ENCODE data around the gene ERBB4.
A peak's percentile ranks its signal among the peaks of the same experiment; 100 is the strongest.

ERBB4 gene

DNA sequence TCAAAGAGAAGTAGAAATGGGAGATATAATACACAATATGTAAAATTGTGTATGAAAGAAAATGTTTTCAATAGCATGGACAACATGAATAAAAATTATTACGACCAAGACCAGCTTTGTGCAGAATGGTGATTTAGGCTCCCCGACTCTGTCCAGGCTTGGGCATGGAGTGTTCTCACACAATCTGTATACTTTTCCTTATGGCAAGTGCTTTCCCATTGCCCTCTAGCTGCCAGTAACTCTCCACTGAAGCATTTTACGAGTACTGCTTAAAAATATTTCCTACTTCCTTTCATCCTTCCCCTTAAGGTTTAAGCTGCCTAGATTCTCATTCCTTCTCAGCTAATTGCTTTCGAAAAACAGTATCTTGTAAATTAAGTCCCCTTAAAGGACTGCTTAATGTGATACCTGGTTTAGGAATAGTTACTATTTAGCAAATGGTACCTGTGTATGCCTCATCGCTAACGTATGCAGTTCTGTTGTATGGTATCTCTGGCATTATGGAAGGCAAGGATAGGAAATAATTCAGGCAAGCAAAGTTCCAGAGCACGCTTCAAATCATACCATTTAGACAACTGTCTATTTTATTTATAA, 714.6 kb downstream of the ERBB4 start:
- DNase-seq (ENCODE audit: low spot score), result no peak

DNA sequence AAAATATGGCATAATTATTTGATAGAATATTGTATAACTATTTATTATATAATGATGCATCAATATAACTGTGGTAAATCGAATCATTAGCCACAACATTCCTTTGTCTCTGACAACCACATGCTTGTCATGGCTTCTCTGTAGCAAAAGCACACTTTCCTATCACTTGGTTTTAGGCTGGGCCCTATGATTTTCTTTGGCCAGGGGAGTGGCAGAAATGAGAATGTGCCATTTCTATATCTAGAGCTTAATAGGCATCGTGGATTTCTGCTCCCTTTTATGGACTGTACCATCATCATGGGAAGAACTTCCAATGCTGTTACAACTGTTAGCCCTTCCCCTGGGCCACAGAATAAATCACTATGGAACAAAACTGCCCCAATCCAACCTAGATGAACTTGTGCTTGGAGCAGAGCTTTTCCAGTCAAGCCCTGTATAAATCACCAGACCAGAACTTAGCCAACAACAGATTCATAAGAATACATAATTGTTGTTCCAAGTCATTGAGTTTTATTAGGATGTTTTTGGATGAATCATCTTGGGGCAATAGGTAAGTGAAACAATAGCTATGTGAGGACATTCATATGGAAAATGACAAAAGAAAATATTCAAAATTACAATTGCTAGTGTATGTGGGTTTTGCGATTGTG, 715.8 kb downstream of the ERBB4 start:
- DNase-seq (ENCODE audit: low spot score), result no peak

DNA sequence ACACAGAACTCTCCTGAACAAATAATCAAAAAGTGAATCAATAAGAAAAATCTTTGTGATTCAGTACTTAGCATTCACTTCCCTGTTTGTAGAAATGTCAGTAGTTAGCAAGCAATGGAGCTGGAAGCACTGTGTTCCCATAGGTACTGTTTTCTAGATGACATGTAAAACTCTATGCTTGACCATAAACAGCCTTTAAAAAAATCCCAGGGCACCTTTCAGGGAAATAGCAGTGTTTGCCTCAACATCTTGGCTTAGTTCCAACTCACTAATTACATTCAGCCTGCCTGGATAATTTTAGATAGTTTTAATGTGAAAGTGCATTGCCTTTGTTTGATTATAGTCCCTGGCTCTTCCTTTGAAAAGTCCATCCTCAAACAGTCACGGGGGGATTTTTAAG, 721.8 kb downstream of the ERBB4 start:
- no peak for DNase-seq (ENCODE audit: low spot score)

DNA sequence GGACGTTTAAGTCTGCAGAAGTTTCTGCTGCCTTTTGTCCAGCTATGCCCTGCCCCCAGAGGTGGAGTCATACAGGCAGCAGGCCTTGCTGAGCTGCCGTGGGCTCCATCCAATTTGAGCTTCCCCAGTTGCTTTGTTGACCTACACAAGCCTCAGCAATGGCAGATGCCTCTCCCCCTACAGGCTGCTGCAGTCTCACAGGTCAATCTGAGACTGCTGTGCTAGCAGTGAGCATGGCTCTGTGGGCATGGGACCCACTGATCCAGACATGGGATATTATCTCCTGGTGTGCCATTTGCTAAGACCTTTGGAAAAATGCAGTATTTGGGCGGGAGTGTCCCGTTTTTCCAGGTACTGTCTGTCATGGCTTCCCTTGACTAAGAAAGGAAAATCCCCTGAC, 726.0 kb downstream of the ERBB4 start:
- DNase-seq (ENCODE audit: low spot score), result no peak

DNA sequence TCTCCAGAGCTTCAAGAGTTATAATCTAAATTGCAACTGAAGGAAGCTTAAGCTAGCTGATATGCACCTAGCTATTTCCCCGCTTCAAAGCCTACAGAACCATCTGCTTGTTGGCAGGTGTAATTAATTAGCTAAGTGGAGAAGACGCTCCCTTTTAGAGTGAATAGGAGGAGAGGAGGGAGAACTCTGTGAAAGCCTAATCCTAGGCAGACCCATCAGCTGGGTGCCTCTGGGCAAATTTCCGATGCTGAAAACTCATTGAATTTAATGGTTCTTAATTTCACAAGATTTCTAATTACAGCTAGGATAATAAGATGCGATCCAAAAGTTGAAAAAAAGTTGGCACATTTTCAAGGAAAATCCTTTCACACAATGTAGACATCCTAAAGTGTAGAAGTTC, 735.9 kb downstream of the ERBB4 start:
- no peak for DNase-seq (ENCODE audit: low spot score)

DNA sequence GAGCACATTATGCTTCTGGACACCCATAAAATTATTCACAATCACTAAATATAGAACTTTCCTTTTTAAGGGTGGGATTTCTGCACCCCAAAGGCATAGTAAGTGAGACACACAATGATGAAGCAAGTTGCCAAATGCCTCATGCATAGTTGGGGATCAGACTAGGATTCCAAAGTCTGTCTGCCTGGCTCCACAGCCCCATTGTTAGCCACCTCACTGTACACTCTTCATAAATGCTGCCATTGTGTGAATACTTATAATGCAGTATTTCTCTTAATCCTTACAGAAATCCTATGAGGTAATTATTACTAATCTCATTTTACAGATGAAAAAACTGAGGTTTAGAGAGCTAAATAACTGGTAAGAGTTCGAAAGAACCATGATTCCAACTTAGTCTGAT, 738.6 kb downstream of the ERBB4 start:
- DNase-seq (ENCODE audit: low spot score), result no peak

DNA sequence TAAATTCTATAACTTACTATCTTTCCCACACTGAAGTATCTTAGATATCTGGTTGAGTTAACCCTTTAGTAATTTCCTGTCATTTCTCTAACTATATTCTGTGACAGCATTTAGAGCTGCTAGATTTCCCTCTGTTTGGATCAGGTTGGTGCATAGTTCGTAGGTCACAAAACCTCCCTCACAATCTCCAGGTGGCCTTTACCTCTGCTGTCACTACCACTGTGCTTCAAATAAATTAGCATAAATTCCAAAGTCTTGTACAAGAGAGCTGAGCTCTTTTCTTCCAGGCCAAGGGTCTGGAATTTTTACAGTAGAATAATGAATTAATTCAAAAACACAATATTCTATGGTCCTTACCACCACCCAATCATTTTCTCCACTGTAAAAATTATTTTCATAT, 739.7 kb downstream of the ERBB4 start:
- no peak for DNase-seq (ENCODE audit: low spot score)

DNA sequence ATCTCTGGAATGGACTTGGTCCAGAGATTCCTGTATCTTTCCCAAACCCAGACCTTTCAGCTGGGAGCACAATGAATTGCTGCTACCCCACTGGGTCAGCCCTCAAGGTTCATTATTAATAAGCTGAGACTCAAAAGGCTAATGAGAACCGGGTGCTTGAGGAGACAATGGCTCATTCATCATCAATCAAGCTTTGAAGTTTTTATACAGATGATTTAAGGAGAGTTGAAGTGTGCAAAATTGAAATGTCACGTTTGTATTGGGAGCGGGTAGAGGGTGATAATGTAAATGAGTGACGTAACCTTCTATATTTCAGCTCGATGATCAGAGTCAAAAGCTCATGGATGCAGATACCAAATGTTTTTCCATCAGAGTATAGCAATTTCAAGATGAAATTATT, 744.9 kb downstream of the ERBB4 start:
- DNase-seq (ENCODE audit: low spot score), result no peak

DNA sequence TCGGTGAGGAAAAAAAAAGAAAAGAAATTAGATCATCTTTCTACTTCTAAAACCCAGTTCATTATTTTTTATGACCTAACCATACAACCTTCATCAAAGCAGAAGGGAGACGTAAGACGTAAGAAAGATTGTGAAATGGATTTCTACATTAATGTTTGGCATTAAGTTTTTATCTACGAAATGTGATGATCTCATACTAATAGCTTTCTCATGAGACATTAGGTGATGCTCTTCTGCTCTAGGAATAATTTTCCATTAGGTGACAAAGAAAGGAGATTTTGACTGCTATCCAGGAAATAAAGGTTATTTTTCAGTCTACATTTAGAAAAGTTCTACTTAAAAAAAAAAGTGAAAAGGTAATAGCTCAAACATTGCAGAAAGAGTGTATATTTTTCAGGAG, 748.6 kb downstream of the ERBB4 start:
- no peak for DNase-seq (ENCODE audit: low spot score)

DNA sequence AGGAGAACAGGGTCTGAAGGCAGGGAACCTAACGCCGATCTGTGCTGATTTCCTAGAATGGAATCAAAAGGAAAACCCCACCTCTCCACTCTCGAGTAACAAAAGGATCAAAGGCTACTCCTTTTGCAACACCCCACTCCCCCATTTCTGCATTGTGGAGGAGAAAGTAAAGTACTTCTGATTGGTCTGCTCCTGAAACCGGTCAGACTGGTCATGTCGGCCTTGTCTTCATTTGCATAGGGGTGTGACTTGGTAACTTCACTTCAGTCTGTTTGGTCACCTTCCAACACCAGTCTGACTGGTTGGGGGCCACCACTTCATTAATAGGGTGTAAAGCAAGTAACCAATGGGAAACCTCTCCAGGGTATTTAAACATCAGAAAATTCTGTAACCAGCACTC, 771.9 kb downstream of the ERBB4 start:
- DNase-seq (ENCODE audit: low spot score), result no peak

DNA sequence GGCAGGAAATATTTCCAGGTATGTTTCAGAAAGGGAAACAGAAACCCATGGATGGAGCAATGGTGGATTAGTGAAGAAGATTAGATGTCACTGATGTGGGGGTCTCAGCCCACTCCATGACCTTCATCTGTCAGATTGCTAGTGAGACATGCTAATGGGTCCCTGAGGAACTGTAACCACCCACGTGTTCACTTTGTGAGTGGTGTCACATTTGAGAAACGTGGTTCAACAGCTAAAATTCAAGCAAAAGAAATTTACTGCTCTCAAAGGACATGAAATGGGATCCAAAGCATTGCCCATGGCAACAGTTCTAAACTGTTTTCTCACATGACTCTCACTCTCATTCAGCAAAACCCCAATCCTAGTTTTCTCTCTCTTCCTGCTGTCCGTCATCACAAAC, 776.1 kb downstream of the ERBB4 start:
- DNase-seq (ENCODE audit: low spot score), result no peak

DNA sequence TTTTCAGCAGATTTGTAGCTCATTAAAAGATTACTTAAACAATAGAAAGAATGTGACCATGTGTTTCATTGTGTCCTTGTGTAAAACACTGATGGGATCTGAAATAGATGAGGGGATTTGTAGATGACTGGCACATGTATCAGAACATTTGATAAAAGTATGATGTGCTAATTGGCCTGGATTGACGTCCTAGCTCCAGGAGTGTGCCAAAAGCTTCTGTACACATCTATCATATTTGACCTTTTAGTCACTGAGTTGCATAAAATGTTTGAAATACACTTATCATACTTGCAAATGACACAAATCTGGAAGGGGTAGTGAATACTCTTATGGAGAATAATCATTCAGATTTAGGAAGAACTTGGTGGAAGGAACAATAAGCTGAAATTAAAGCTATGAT, 778.5 kb downstream of the ERBB4 start:
- DNase-seq (ENCODE audit: low spot score), result no peak

DNA sequence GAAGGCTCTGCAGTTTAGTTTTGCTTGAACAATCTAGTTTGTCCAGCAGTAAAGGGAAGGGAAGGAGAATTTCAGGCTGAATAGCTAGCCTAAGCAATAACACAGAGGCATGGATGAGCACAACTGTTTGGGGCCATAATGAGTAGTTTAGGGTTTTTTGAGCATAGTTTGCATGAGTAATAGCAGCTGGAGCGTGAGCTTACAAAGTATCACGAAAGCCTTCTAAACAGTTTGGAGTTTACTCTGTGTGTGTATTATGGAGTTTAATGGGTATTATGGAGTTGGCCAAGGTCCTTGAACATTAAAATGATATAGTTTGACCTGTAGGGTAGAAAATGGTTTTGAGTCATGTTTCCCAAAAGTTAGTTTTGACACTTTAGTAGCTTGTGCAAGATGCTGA, 782.3 kb downstream of the ERBB4 start:
- DNase-seq (ENCODE audit: low spot score), result no peak

DNA sequence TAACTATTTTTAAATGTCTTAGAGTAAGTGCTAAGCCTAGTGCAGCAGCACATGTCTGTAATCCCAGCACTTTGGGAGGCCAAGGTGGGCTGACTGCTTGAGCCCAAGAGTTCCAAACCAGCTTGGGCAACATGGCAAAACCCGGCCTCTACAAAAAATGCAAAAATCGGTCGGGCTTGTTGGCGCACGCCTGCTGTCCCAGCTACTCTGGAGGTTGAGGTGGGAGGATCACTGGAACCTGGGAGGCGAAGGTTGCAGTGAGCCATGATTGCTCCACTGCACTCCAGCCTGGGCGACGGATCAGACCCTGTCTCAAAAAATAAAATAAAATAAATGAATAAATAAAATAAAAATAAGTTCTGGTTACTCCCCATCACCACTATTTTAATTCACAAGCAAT, 783.4 kb downstream of the ERBB4 start:
- no peak for DNase-seq (ENCODE audit: low spot score)

DNA sequence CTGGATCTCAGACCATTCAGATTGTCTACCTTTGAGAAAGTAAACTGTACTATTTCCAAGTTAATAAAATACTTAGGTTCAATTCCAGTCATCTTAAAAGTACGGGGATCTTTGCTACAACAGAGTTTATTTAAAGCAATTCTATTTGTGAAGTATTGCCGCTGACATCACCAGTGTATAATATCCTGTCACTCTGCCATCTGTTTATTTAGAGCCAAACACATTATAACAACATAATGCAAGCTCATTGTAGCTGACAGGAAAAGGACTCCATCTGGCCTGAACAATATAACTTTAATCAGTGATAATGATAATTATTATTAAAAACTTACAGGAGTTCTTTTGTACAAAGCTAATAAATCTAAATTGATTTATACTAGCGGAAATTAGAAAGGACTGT, 786.8 kb downstream of the ERBB4 start:
- no peak for DNase-seq (ENCODE audit: low spot score)

DNA sequence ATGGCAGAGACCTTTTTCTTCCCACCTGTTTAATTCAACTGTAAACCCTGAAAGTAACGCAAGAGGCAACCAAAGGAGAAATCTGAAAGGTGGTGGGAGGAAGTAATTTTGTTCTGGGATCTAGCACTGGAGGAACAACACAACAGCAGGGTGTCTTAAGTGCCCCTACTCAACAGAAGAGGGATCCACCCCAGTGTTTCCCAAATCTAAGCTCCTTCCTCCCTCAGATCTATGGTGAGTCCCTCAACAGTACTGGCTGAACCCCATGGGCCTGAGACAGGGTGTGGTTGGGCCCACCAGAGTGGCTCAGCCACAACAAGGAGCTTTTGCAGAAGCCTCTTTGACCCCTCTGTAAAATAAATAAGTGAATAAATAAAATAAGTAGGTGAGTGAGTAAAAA, 790.3 kb downstream of the ERBB4 start:
- no peak for DNase-seq (ENCODE audit: low spot score)

DNA sequence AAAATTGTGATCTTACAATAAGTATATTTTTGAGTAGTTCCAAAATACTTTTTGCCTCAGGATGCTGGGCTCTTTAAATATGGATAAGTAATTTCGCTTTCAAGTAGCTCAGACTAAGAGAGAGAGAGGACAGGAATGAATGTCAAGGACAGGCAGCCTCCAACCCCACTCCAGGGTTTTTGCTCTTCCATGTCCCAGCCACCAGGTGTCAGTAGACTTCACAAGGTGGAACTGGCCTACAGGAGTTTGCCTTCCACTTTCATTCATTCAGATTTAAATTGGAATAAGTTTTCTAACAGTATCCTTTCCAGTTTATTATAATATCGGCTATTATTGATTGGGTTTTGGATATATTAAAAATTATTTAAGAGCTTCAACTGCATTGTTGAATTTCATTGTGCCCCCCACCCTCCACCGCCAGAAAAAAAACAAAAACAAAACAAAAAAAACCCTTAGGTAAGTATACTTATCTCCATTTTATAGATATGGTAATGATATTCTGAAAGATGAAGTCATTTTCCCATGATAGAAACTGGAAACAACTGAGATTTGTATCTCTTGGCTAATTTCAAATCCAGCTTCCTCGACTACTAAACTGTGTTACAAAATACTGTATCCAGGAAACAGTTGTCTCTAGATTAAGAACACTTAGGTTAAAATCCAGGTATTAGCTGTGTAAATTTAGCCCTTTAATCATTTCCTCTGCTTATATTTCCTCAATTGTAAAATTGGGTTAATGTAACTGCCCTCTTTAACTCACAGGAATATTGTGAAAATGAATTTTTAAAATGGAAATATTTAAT, 793.1 kb downstream of the ERBB4 start:
- DNase-seq (ENCODE audit: low spot score), result peak; percentile 50

DNA sequence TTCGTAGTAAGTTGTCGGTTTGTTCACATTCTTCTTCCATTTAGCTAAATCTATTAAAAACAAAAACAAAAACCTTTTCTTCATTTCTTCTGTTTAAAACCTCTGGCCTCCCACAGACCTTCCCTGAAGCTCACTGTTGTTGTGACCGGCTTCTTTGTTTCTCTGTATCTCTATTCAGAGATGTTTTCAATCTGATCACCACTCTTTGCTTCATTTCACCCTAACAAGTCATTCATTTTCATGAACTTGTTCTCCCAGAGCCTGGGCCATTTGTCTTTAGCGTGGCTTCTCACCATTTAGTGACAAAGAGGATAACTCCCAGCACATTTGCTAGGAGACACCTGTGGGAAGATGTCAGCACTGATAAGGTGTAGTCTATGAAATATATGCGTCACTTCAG, 794.2 kb downstream of the ERBB4 start:
- no peak for DNase-seq (ENCODE audit: low spot score)

DNA sequence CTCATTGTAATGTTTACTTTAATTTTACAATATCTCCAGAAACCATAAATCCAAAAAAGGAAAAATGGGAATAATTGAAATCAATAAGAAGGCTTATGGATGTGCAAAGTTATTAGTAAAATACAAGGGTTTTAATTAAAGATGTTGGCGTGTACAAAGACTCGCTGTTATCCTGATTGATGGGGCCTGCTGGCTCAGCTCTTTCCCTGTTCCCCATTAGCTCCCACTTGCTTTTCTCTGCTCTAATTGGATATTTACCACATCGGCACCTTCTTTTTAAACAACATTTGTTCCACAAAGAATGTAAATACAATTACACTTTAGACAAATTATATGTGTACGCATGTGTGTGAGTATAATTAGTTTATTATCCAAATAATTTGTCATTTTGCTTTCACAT, 796.6 kb downstream of the ERBB4 start:
- no peak for DNase-seq (ENCODE audit: low spot score)

DNA sequence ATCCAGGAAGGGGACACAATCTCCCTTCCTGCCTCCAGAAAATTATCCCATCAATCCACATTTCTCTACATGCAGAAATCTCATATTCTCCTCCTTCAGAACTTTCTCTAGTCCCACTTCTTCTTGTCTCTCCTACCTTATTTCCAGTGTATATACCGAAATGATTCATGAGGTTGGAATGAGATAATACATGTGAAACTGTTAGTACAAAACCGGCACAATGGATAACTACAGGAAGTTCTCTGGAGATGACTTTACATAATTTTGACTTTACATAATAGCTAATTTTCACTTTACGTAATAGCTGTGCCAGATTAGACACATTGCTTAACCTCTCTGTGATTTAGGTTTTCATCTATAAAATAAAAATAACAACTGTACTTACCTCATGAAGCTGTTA, 801.3 kb downstream of the ERBB4 start:
- DNase-seq (ENCODE audit: low spot score), result no peak

DNA sequence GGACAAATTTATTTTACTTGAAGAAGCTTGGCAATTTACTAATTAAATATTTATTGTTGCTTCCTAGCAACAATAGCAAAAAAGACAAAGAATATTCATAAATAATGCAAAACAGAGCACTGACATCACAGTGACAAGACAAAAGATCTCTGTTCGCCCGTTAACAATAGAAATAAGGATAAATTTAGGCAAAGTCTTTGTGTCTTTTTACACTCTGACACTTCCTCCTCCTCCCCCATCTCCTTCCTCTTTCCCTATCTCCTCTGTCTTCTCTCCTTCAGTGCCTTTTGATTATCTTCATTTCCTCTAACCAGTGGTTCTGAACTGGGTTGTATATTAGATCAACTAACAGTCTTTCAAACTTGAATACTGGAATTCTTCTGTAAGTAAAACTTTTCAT, 808.4 kb downstream of the ERBB4 start:
- DNase-seq (ENCODE audit: low spot score), result no peak

DNA sequence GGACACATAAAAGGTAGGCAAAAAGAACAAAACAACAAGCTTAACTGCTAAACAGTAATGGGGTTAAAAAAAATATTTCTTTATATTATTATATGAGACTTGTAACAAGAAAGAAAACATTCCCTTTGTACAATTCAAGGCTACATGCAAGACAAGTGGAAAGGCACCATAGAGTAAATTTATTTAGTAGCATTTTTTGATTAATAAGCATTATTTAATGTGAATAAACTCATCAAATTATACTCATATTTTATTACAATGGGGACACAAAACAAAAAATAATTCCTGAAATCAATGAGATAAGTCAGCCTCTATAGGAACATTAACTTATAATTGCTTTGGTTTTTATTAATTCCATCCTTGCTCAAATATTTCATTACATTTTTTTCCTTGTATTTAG, 809.2 kb downstream of the ERBB4 start:
- DNase-seq (ENCODE audit: low spot score), result no peak

DNA sequence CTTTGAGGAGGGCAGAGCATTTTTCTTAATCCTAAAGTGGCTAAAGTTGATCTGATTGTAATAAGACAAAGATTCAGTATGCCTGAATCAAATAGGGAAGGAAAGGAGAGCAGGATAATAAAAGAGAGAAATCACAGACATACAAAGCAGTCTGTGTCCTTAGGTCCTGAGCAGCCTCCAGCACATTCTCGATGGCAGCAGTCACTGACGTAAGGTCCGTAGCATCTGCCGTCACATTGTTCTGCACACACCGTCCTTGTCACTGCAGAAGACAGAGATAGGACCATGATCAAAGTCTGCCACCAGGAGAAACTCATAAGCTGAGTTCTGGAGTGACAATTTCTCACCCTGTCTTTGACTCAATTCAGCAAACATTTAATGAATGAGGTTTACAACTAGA, 813.7 kb downstream of the ERBB4 start:
- no peak for DNase-seq (ENCODE audit: low spot score)

DNA sequence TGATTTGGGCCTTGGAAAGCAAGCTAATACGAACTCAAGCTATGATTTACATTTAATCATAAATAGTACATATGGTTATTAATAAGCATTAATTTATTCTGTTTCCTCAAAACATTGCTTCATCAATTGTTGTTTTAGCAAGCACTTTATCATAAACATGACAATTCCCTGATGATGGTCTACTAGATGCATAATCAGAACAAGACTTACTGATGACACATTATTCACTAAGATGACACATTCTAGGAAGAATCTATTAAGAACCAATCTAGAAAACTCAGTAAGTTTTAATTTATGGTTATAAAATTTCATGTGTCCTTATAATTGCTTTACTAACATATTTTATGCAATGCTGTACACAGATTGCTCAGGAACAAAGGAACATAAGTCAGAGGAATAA, 815.2 kb downstream of the ERBB4 start:
- no peak for DNase-seq (ENCODE audit: low spot score)
